NCI-H345 (cell line): ENCODE results near the gene NCKIPSD.

Experiments
- DNase-seq: peaks from one replicate; lab custom pipeline; 2025; lab: John Stamatoyannopoulos, UW

NCKIPSD gene

GRCh38 chr3:48647714-48648113, 38.0 kb downstream of the NCKIPSD start:
- no peak for DNase-seq

- DNase-seq, result no peak
Measured at GRCh38 chr3:48644898-48645760, 40.6 kb downstream of the NCKIPSD start.

- DNase-seq, result no peak
Measured at GRCh38 chr3:48642605-48643004, 43.1 kb downstream of the NCKIPSD start.

GRCh38 chr3:48641396-48641795, 44.3 kb downstream of the NCKIPSD start:
- no peak for DNase-seq

- no peak for DNase-seq
Measured at GRCh38 chr3:48639944-48640606, 45.6 kb downstream of the NCKIPSD start.

- DNase-seq, result no peak
Measured at GRCh38 chr3:48637305-48637704, 48.4 kb downstream of the NCKIPSD start.

GRCh38 chr3:48636149-48636655, 49.5 kb downstream of the NCKIPSD start:
- no peak for DNase-seq

- DNase-seq, result peak; percentile 89
Measured at GRCh38 chr3:48635222-48636021, 50.3 kb downstream of the NCKIPSD start, which contains the start of gene SLC26A6. Gene SLC26A6, minus strand, starts transcription at chr3:48635461. Its CDS starts 68 bp downstream, at chr3:48635393.

- peak; percentile 44 for DNase-seq
Measured at GRCh38 chr3:48634661-48635221, 51.0 kb downstream of the NCKIPSD start.

- DNase-seq, result no peak
Measured at GRCh38 chr3:48633743-48634142, 52.0 kb downstream of the NCKIPSD start.

GRCh38 chr3:48633256-48633655, 52.5 kb downstream of the NCKIPSD start:
- DNase-seq, result no peak

GRCh38 chr3:48631516-48632448, 53.9 kb downstream of the NCKIPSD start:
- no peak for DNase-seq

GRCh38 chr3:48630833-48631232, 54.9 kb downstream of the NCKIPSD start:
- DNase-seq, result no peak

- DNase-seq, result no peak
Measured at GRCh38 chr3:48630407-48630806, 55.3 kb downstream of the NCKIPSD start.

- no peak for DNase-seq
Measured at GRCh38 chr3:48629894-48630293, 55.8 kb downstream of the NCKIPSD start.

- DNase-seq, result no peak
Measured at GRCh38 chr3:48628277-48629017, 57.3 kb downstream of the NCKIPSD start.

GRCh38 chr3:48625600-48625999, 60.1 kb downstream of the NCKIPSD start:
- DNase-seq, result no peak

GRCh38 chr3:48624767-48625166, 60.9 kb downstream of the NCKIPSD start:
- no peak for DNase-seq

- DNase-seq, result peak; percentile 68
Measured at GRCh38 chr3:48623851-48624547, 61.7 kb downstream of the NCKIPSD start.
